Psoas muscle (tissue), 8 donors: ENCODE results near the gene MGME1. TPM values are rescaled to one million over a fixed set of nuclear protein-coding genes. Genes with fewer than 3 reads are reported as not detected.
"Not testable (repeated sequence)": the region's sequence is repeated elsewhere in the genome, so short reads cannot be mapped to it uniquely, and the experiment has no call there.

Experiments
- ATAC-seq, 4 donors: fragments of 200-7000 bp; cut with Tn5 transposase; one replicate each; pipeline ENCODE4 v1.9.1; 2020; ENCODE audit warnings: moderate library complexity in 3 of 4, mild to moderate bottlenecking in 2 of 4
- DNase-seq, 2 donors: peaks; one replicate each; pipeline ENCODE4 v3.0.0-alpha.2; 2020
- H3K27ac ChIP-seq: fragments of 200-600 bp; one replicate; pipeline ENCODE4 v1.8.0; 2022
- H3K27me3 ChIP-seq, 3 donors: fragments of 200-600 bp in 1 of 3; one replicate each; pipeline versions ENCODE4 v1.6.1 to v1.8.0; 2013 to 2022; ENCODE audit warnings: low read length in 2 of 3, mild to moderate bottlenecking in 2 of 3, moderate library complexity in 1 of 3; ENCODE audit not compliant: insufficient read depth in 3 of 3
- H3K36me3 ChIP-seq, 2 donors: fragments of 200-600 bp in 1 of 2; one replicate each; pipeline versions ENCODE4 v1.6.1 to v1.8.0; 2013 to 2022; ENCODE audit warnings: low read depth in 1 of 2, mild to moderate bottlenecking in 1 of 2, moderate library complexity in 1 of 2; ENCODE audit not compliant: insufficient read depth in 1 of 2
- H3K4me1 ChIP-seq: fragments of 200-600 bp; one replicate; pipeline ENCODE4 v1.8.0; 2022
- H3K4me3 ChIP-seq: fragments of 200-600 bp; one replicate; pipeline ENCODE4 v1.8.0; 2022; ENCODE audit warnings: mild to moderate bottlenecking
- H3K9me3 ChIP-seq: fragments of 200-600 bp; one replicate; pipeline ENCODE4 v1.8.0; 2022
- CTCF ChIP-seq: fragments of 200-600 bp; IDR thresholded peaks from one replicate; pipeline ENCODE4 v1.8.0; 2022; ENCODE audit warnings: antibody characterized with exemption
- WGBS, 3 donors: extraction: QIAGEN DNeasy Blood & Tissue Kit; methylation state at CpG; one replicate each; pipeline versions ENCODE4 v1.1.6 to v1.1.7; 2013; 5-methylcytosine and 5-hydroxymethylcytosine counted together
- intact Hi-C, 2 donors: fragments of 100-400 bp; cut with DNase I; formaldehyde crosslinking; loops; one replicate each; pipeline versions ENCODE4 v1.11.0 to v1.14.2; 2022
- polyA plus RNA-seq, 3 donors: library from polyadenylated mRNA; stranded (reverse); fragments of 200-250 nt; gene quantifications; one replicate each; pipeline ENCODE4 v1.2.3, GENCODE V29; 2013
- total RNA-seq, 4 donors: library from RNA; stranded (reverse); fragmentation: NEBNext Ultra II Directional in 2 of 4; extraction: Animal tissue kit (Norgen Biotek cat#: 25700) in 2 of 4; gene quantifications; one replicate each; pipeline versions ENCODE4 v1.2.1 to v1.2.4, GENCODE V29; 2021 to 2023
- donor health status: healthy with polysubstance abuse.
- donor health status: DM: no; HTN: no; CAD: no; lungs with moderate emphysema.
- donor health status: Bipolar disorder and iron deficiency.
- donor health status: healthy.
- donor health status: DM: yes; HTN: yes; CAD: no.
- donor health status: DM: no; HTN: no; CAD: no.
- donor health status: DM: no; HTN: no; CAD: no.
- donor health status: DM: yes; HTN: yes; CAD: no.

MGME1 gene
- total and polyA plus RNA-seq, 7 donors = 4.3 to 21.8 (median 9.2) TPM

GRCh38 chr20:17957505-17958363, 11.1 kb upstream of the MGME1 start:
- intact Hi-C loops = loop anchor here (2.0 to 5.0 kb wide), 2 partner anchors 39 to 40 kb away; no protein-coding TSS in a partner anchor
- Histone ChIP-seq H3K27me3 (no peaks in the 10 kb centered on the region), H3K36me3 (peaks cover 15 to 41% of the 10 kb centered on the region in 2 donors), H3K27ac (peak overlapping the region; percentile 52), H3K4me3 (no peak overlapping the region), H3K9me3 (no peaks in the 10 kb centered on the region), H3K4me1 (peaks cover 36% of the 10 kb centered on the region)
- 58 to 81% (median 67%) methylated on average over 5 of the region's 5 CpGs for WGBS, 3 donors
- no peak for TF ChIP-seq CTCF
- DNase-seq (no peak), ATAC-seq (peak in 2 of 4 donors; percentile 26 to 36)

- 53 to 56% (median 54%) methylated on average over 5 of the region's 5 CpGs for WGBS, 3 donors
- intact Hi-C loops = loop anchor here (2.0 to 5.0 kb wide), 2 partner anchors 38 to 39 kb away; no protein-coding TSS in a partner anchor
- peak; percentile 25 for TF ChIP-seq CTCF
- peaks cover 9 to 33% of the 10 kb centered on the region in 2 donors for H3K36me3 ChIP-seq
- no peak overlapping the region for H3K4me3 ChIP-seq
- peaks cover 45% of the 10 kb centered on the region for H3K4me1 ChIP-seq
- no peaks in the 10 kb centered on the region for H3K9me3 ChIP-seq
- no peak for DNase-seq
- ATAC-seq = no peak
- H3K27me3 ChIP-seq = no peaks in the 10 kb centered on the region
- peak overlapping the region; percentile 52 for H3K27ac ChIP-seq
These were observed 10.2 kb upstream of the MGME1 start for GRCh38 chr20:17958373-17959256.

GRCh38 chr20:17959257-17959627, 9.6 kb upstream of the MGME1 start:
- 76 to 84% (median 81%) methylated on average over 5 of the region's 5 CpGs for WGBS, 3 donors
- Histone ChIP-seq H3K27ac (peak overlapping the region; percentile 52), H3K4me1 (peaks cover 51% of the 10 kb centered on the region), H3K9me3 (no peaks in the 10 kb centered on the region), H3K27me3 (no peaks in the 10 kb centered on the region), H3K36me3 (peaks cover 6 to 26% of the 10 kb centered on the region in 2 donors), H3K4me3 (no peak overlapping the region)
- DNase-seq (no peak), ATAC-seq (no peak)
- intact Hi-C loops = loop anchor here (2.0 to 5.0 kb wide), 2 partner anchors 38 kb away; no protein-coding TSS in a partner anchor
- TF ChIP-seq CTCF = no peak

GRCh38 chr20:17960400-17960885, 8.4 kb upstream of the MGME1 start:
- DNase-seq, H3K9me3 ChIP-seq, ATAC-seq, intact Hi-C loops, H3K4me3 ChIP-seq, H3K27me3 ChIP-seq: not testable (repeated sequence)
- H3K36me3 ChIP-seq = peaks cover 6 to 14% of the 10 kb centered on the region in 2 donors
- peaks cover 63% of the 10 kb centered on the region for H3K4me1 ChIP-seq
- H3K27ac ChIP-seq = peak overlapping the region; percentile 68
- WGBS, 3 donors = 85 to 88% (median 86%) methylated on average over 16 of the region's 16 CpGs
